ENCODE results near the gene PRRX2.
A peak's percentile ranks its signal among the peaks of the same experiment; 100 is the strongest.

PRRX2 gene

DNA sequence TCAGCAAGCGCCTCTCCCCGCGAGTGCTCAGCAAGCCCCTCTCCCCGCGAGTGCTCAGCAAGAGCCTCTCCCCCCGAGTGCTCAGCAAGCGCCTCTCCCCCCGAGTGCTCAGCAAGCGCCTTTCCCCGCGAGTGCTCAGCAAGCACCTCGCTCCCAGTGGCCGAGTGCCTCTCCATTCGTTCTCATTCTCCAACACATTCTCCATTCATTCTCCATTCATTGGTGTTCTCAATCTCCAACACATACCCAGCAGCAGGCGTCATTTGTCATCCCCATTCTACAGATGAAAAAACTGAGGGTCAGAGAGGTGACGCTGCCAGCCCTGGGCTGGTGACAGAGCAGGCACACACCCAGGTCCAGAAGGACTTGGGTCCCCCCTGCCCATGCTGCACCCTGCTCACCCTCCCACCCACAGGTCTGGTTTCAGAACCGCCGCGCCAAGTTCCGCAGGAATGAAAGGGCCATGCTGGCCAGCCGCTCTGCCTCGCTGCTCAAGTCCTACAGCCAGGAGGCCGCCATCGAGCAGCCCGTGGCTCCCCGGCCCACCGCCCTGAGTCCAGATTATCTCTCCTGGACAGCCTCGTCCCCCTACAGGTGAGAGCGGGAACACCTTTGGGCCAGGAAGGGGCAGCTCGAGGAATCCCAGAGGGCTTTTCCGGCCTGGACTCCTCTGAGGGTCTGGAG is 54.9 kb downstream of the PRRX2 start:
- TF ChIP-seq, protein P1, sequence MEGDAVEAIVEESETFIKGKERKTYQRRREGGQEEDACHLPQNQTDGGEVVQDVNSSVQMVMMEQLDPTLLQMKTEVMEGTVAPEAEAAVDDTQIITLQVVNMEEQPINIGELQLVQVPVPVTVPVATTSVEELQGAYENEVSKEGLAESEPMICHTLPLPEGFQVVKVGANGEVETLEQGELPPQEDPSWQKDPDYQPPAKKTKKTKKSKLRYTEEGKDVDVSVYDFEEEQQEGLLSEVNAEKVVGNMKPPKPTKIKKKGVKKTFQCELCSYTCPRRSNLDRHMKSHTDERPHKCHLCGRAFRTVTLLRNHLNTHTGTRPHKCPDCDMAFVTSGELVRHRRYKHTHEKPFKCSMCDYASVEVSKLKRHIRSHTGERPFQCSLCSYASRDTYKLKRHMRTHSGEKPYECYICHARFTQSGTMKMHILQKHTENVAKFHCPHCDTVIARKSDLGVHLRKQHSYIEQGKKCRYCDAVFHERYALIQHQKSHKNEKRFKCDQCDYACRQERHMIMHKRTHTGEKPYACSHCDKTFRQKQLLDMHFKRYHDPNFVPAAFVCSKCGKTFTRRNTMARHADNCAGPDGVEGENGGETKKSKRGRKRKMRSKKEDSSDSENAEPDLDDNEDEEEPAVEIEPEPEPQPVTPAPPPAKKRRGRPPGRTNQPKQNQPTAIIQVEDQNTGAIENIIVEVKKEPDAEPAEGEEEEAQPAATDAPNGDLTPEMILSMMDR (IDR thresholded peaks at IDR 0.05; ENCODE audit: low read depth, low read length), result peak; percentile 32
- no peak for DNase-seq (ENCODE audit: low read depth in 2 of 2)
- no peak overlapping the region for H3K4me3 ChIP-seq (replicated peaks in 1 of 2; ENCODE audit: low read depth in 2 of 2, low read length in 2 of 2)

DNA sequence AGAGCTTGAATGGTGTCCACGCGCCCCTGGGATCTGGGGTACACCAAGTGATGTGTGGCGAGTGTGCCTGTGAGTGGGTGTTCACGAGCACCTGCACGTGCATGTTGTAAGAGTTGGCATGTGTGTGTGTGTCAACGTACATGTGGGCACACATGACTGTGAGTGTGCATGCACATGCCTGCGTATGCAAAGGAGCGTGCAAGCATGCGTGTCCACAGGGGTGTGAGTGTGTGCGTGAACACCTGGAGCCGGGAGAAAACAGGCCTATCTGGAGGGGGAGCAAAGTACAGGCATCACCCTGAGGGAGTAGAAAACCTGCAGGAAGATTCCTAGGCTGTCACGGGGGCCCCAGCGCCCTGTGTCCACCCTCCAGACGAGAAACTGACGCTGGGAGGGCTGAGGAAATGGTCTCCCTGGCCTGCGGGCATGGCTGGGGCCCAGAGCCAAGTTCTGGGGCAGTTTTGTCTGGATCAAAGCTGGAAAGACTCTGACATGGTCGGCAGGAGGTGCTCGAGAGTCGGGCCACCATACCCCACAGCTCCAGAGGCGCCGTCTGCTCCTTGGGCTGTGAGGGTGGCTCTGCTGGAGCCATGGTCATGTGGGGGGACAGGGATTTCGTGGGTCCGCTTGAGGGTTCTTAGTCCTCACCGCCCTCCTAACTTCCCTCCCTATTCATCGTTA is 55.6 kb downstream of the PRRX2 start:
- no peak overlapping the region for H3K4me3 ChIP-seq (replicated peaks in 1 of 2; ENCODE audit: low read depth in 2 of 2, low read length in 2 of 2)
- DNase-seq (ENCODE audit: low read depth in 2 of 2), result no peak
- TF ChIP-seq, protein P1 (IDR thresholded peaks at IDR 0.05; ENCODE audit: low read depth, low read length), result no peak

GRCh38 chr9:129722913-129723312 is 57.5 kb downstream of the PRRX2 start:
- no peak for DNase-seq (ENCODE audit: low read depth in 2 of 2)
- H3K4me3 ChIP-seq (replicated peaks in 1 of 2; ENCODE audit: low read depth in 2 of 2, low read length in 2 of 2), result no peak overlapping the region
- TF ChIP-seq, protein P1 (IDR thresholded peaks at IDR 0.05; ENCODE audit: low read depth, low read length), result no peak

DNA sequence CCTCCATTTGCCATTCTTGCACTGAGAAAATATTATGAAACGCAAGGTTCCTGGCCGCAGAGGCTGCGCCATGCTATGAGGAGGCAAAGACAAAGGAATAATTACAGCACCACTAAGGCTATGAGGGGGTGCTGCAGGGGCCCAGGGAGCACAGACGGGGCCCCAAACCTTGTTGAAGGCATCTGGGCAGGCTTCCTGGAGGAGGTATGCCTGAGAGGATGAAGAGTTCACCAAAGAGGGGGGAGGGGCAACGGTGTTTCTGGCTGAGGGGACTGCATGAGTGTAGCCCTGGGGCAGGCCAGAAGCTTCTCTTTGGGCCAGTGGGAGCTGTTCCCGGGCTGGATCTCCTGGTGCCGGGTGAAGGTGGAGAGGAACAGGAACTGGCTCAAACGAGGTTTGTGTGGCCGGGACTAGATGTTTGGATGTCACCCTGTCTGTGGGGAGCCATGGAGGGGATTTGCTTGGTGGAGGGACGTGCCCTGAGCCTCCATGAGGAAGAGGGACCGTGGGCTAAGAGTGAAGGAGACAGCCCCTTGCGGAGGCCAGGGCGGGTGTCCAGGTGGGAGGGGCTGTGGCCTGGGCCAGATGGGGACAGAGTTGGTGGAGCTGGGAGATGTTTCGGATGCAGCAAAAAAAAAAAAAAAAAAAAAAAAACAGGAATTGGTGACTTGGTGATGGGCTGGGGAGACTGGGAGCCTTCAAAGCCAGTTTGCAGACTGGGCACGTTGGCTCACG is 59.2 kb downstream of the PRRX2 start:
- TF ChIP-seq, protein P1 (IDR thresholded peaks at IDR 0.05; ENCODE audit: low read depth, low read length), result no peak

DNA sequence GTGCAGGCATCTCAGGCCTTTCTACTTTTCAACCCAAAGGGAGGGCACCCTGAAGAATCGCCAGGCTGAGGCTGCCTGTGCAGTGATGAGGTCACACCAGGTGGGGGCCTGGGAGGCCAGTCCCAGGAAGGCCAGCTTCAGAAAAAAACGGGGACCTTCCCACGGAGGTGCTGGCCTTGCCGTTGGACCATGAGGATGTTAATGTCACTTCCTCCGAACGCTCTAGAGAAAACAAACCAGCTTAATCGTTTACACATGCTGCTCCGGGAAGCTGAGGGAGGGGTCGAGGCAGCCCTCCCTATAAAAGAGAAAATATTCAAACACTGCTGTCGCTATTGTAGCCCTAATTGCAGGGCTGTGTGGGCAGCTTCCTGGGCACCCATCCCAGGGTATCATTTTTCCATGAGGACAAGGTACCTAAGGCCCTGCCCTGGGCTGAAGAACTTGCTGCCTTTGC is 60.4 kb downstream of the PRRX2 start:
- DNase-seq (ENCODE audit: low read depth in 2 of 2), result no peak
- H3K4me3 ChIP-seq (replicated peaks in 1 of 2; ENCODE audit: low read depth in 2 of 2, low read length in 2 of 2), result no peak overlapping the region
- TF ChIP-seq, protein P1 (IDR thresholded peaks at IDR 0.05; ENCODE audit: low read depth, low read length), result no peak

More for the DNA sequence above, 59.2 kb downstream of the PRRX2 start:
- DNase-seq (ENCODE audit: low read depth in 2 of 2), result no peak
- no peak overlapping the region for H3K4me3 ChIP-seq (replicated peaks in 1 of 2; ENCODE audit: low read depth in 2 of 2, low read length in 2 of 2)

DNA sequence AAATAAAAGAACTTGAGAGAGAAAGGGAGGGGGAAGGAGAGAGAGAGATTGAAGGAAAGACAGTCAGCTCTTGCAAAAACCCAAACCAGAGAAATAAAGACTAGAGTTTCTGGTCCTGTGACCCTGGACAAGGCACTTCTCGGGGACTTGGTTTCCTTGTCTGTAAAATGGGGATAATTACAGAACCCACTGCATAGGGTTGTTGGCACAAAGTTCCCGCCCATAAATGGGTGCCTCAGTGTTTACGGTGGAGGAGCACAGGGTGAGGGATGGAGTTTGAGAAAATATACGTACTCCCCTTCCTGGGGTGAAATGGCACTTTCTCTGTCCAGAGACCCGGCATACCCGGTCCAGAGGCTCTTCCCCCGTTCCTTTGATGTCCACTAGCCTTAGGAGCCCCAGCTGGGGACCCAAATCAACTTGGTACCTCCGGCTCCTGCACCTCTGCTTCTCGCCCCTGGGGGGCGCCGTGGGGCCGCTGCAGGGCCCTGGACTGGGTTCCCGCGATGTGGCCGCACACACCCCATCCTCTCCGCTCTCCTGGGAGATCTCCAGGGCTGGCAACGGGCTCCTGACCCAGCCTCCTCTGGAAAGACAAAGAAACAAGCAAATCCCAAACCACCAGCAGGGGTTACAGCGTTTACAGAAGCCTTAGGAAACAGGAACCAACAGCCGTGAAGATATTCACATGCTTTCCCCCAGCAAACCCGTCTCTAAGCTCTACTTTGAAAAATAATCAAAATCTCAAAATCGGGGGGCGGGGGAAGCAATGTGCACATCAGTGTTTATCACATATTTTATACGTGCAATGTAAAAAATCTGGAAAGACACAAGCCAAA is 61.1 kb downstream of the PRRX2 start:
- TF ChIP-seq, protein P1 (IDR thresholded peaks at IDR 0.05; ENCODE audit: low read depth, low read length), result peak; percentile 99
- no peak overlapping the region for H3K4me3 ChIP-seq (replicated peaks in 1 of 2; ENCODE audit: low read depth in 2 of 2, low read length in 2 of 2)
- peak; percentile 80 to 92 for DNase-seq (ENCODE audit: low read depth in 2 of 2)
